ENCODE data around the gene ATP2A2. TPM values are rescaled to one million over a fixed set of nuclear protein-coding genes. Genes with fewer than 3 reads are reported as not detected.

The ATP2A2 gene
- total and polyA plus RNA-seq, 2 experiments from 2014 or later = 47.2 to 225 TPM

GRCh38 chr12:110337912-110338710, 57.1 kb downstream of the ATP2A2 start:
- Mint-ChIP-seq H3K4me3 (no peak overlapping the region), H3K27me3 (ENCODE audit: insufficient read depth, low read depth, poor library complexity) (no peaks in the 10 kb centered on the region), H3K9me3 (no peaks in the 10 kb centered on the region; the same call in 2 of the 3 replicates), H3K4me1 (peaks cover 6% of the 10 kb centered on the region), H3K27ac (no peak overlapping the region), H3K36me3 (ENCODE audit: low read depth) (peaks cover 99% of the 10 kb centered on the region)
- Histone ChIP-seq H3K27me3 (ENCODE audit: insufficient read depth) (no peaks in the 10 kb centered on the region), H3K27ac (ENCODE audit: low read depth) (0 out of 2 replicates have a peak overlapping the region, but pooled peaks have one; percentile 45), H3K4me2 (no peak overlapping the region), H3K4me1 (ENCODE audit: insufficient read depth) (no peaks in the 10 kb centered on the region), H3F3A (replicated peaks; ENCODE audit: low read depth) (peaks cover 23% of the 10 kb centered on the region), H3K79me2 (replicated peaks; ENCODE audit: insufficient read depth) (peaks cover 5% of the 10 kb centered on the region; the same call in 1 of the 2 replicates), H3K36me3 (ENCODE audit: insufficient read depth) (peaks cover 88% of the 10 kb centered on the region), H4K20me1 (replicated peaks; ENCODE audit: insufficient read depth) (peaks cover 45% of the 10 kb centered on the region), H3K9me2 (ENCODE audit: insufficient read depth) (no peaks in the 10 kb centered on the region), H3K4me3 (no peak overlapping the region), H2AFZ (no peak overlapping the region)
- no peak for TF ChIP-seq REST (IDR thresholded peaks at IDR 0.05; ENCODE audit: unreplicated experiment)
- TF ChIP-seq ZNF114 (CRISPR knock-in tag; IDR thresholded peaks at IDR 0.05) = no peak
- TF ChIP-seq STAT1 (IDR thresholded peaks at IDR 0.05; ENCODE audit: unreplicated experiment) = no peak
- TF ChIP-seq NANOG (IDR thresholded peaks at IDR 0.05; ENCODE audit: borderline replicate concordance) = no peak
- no peak for TF ChIP-seq CREB1 (CRISPR knock-in tag; IDR thresholded peaks at IDR 0.05; ENCODE audit: low read depth)
- no peak for TF ChIP-seq CTCF (conservative IDR thresholded peaks at IDR 0.05; ENCODE audit: low read depth in 2 of 2)
- no peak for TF ChIP-seq EZH2phosphoT487 (IDR thresholded peaks at IDR 0.05; ENCODE audit: unreplicated experiment)
- TF ChIP-seq POLR2AphosphoS5 (IDR thresholded peaks at IDR 0.05; ENCODE audit: low read depth) = no peak
- ATAC-seq (no peak), DNase-seq (ENCODE audit: low spot score) (no peak)

GRCh38 chr12:110338754-110339153, 57.7 kb downstream of the ATP2A2 start:
- Mint-ChIP-seq H3K4me1 (peaks cover 6% of the 10 kb centered on the region), H3K36me3 (ENCODE audit: low read depth) (peaks cover 99% of the 10 kb centered on the region), H3K9me3 (no peaks in the 10 kb centered on the region; the same call in 2 of the 3 replicates), H3K4me3 (no peak overlapping the region), H3K27me3 (ENCODE audit: insufficient read depth, low read depth, poor library complexity) (peaks cover under 1% of the 10 kb centered on the region), H3K27ac (0 out of 2 replicates have a peak overlapping the region, but pooled peaks have one; percentile 2)
- Histone ChIP-seq H3K9me2 (ENCODE audit: insufficient read depth) (no peaks in the 10 kb centered on the region), H3K4me1 (ENCODE audit: insufficient read depth) (no peaks in the 10 kb centered on the region), H3K27me3 (ENCODE audit: insufficient read depth) (no peaks in the 10 kb centered on the region), H3K4me2 (no peak overlapping the region), H3K27ac (ENCODE audit: low read depth) (0 out of 2 replicates have a peak overlapping the region, but pooled peaks have one; percentile 15), H3K4me3 (no peak overlapping the region), H3K36me3 (ENCODE audit: insufficient read depth) (peaks cover 88% of the 10 kb centered on the region), H4K20me1 (replicated peaks; ENCODE audit: insufficient read depth) (peaks cover 41% of the 10 kb centered on the region), H3F3A (replicated peaks; ENCODE audit: low read depth) (peaks cover 23% of the 10 kb centered on the region), H2AFZ (no peak overlapping the region), H3K79me2 (replicated peaks; ENCODE audit: insufficient read depth) (peaks cover 5% of the 10 kb centered on the region; the same call in 1 of the 2 replicates)
- peak; percentile 54 for ATAC-seq
- TF ChIP-seq STAT1 (IDR thresholded peaks at IDR 0.05; ENCODE audit: unreplicated experiment) (no peak), CTCF (conservative IDR thresholded peaks at IDR 0.05; ENCODE audit: low read depth in 2 of 2) (peak in 1 of 2 experiments; percentile 28; a peak in 2 of 4 replicates), ETS1 (IDR thresholded peaks at IDR 0.05) (no peak), ZNF331 (CRISPR knock-in tag; IDR thresholded peaks at IDR 0.05; ENCODE audit: low read depth) (no peak), POLR2AphosphoS5 (IDR thresholded peaks at IDR 0.05; ENCODE audit: low read depth) (no peak)
- peak; percentile 26 for DNase-seq (ENCODE audit: low spot score)
